Myometrial cell (primary cell): Measurements from ENCODE around the gene RNF214. TPM values are rescaled to one million over a fixed set of nuclear protein-coding genes. Genes with fewer than 3 reads are reported as not detected.

Source experiments
- total RNA-seq: library from RNA; depleted of rRNA; stranded (reverse); fragments of >200 nt; gene quantifications from 2 replicates; pipeline ENCODE4 v1.2.3, GENCODE V29; 2015

The RNF214 gene
- total RNA-seq, result 5.8 and 8.6 TPM in 2 replicates

DNA sequence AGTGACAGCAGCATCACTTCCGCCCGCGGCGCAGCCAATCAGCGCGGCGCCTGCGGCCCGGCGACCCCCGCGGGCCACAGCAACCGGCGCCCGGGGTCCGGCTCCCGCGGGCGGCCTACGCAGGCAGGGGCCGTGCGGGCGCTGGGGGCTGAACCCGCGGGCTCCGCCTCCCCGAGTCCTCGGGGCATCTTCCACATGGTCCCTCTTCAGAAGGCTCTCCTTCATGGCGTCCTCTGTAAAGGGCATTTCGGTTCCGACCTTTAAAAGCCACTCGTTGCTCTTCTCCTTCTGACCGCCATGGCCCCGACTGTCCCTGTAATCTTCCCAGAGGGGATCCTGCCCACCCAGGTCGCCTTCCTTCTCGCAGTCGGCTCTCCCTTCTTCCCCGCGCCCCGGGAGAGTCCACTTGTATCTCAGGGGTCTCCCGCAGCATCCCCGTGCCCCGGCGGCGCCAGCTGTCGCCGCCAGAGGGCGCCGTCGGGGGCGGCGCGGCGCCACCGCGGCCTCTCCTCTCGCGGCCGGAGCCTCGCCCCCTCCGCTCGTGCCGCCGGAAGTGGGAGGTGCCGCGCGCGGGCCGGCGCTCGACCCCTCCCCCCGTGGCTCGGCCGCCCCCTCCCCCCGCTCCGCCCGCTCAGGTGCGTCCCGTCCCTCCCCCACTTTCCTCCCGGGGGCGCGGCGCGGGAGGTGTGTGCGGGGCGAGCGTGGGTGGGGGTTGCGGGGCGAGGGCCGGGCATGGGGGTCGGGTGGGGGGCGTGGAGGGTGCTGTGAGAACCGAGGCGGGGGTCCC is at the start of gene RNF214:
Gene RNF214, plus strand, starts transcription at position 580 of the 787 bp plus-strand sequence. CDS start 1,602 bp downstream, outside the sequence.

DNA sequence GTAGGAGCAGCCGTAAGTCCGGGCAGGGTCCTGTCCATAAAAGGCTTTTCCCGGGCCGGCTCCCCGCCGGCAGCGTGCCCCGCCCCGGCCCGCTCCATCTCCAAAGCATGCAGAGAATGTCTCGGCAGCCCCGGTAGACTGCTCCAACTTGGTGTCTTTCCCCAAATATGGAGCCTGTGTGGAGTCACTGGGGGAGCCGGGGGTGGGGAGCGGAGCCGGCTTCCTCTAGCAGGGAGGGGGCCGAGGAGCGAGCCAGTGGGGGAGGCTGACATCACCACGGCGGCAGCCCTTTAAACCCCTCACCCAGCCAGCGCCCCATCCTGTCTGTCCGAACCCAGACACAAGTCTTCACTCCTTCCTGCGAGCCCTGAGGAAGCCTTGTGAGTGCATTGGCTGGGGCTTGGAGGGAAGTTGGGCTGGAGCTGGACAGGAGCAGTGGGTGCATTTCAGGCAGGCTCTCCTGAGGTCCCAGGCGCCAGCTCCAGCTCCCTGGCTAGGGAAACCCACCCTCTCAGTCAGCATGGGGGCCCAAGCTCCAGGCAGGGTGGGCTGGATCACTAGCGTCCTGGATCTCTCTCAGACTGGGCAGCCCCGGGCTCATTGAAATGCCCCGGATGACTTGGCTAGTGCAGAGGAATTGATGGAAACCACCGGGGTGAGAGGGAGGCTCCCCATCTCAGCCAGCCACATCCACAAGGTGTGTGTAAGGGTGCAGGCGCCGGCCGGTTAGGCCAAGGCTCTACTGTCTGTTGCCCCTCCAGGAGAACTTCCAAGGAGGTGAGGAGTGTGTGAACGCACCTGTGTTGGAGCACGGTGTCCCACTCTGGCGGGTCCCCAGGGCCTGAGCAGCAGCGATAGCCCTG is 33.2 kb upstream of the RNF214 start, which contains the start of gene TAGLN:
Gene TAGLN, plus strand, starts transcription at position 318 of the 863 bp plus-strand sequence. CDS start 3,644 bp downstream, outside the sequence.

DNA sequence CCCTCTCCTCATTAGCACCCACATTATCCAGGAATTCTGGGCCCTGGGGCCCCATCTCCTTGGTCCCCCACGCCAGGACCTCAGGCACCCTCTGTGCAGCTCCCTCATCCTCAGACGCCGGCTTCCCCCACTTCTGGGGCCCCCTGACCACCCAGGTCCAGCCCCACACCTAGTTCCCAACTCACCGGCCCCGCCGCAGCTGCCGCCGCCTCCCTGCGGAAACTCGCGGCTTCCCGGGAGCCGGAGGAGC is 704 bp upstream of the RNF214 start, which contains the start of gene PCSK7:
Gene PCSK7, minus strand, starts transcription at position 232 of the 250 bp plus-strand sequence. CDS start 2,229 bp downstream, outside the sequence.

DNA sequence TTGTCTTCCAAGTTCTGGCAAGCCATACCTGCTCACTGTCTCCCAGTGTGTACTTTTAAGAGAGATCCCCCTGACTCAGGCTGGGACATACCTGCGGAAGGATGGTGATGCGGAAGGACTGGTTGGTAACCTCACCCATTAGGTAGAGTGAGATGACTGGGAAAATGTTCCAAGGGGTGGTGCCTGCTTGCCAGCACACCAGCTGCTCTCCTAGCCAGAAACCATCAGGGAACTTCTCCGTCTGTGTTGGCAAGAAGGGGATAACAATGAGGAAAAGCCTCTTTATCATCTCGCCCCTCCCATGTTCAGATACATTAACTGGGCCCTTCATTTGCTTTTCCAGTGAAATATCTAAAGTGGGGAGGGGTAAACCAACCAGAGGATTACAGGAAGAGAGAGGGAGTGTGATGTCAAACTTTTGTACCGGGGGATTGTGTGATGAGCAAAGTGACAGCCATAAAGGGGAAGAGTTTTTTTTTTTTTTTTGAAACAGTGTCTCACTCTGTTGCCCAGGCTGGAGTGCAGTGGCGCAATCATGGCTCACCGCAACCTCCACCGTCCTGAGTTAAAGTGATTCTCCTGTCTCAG is 58.4 kb downstream of the RNF214 start, which contains the start of gene BACE1-AS:
Gene BACE1-AS, plus strand, starts transcription at position 538 of the 588 bp plus-strand sequence.

DNA sequence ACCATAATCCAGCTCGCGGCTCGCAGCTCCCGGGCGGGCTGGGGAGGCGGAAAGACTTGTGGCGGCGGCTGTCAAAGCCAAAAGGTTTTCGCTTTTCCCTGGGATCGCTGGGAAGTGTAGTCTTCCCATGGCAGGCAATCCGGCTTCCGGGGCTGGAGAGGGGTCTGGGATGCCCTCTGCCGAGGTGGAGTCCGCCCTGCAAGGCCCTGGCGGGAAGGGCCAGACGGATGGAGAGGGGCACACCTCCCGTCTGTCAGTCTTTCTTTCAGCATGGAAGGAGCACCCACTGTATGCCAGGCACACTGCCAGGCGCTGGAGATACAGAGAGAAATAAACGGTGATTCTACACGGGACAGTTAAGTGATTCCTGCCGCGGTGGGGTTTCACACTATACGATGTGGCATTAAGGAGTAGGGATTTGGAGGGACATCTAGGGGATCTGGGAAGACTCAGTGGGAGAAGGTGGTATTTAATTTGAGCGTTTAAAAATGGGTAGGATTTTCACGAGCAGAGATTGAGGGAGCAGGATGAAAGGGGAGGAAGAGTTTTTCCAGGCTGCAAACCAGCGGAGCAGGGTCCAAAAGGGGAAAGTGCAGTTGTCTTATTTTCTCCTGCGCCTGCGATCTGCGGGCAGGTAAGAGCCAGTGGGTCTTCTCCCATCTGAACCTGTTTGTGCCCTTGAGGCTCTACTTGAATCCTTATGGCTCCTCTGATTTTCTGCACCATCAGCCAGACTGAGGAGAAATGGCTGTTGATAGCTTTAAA is 83.9 kb downstream of the RNF214 start, which contains the start of gene BACE1:
Gene BACE1, minus strand, starts transcription at position 60 of the 765 bp plus-strand sequence. CDS start 461 bp downstream, outside the sequence.

DNA sequence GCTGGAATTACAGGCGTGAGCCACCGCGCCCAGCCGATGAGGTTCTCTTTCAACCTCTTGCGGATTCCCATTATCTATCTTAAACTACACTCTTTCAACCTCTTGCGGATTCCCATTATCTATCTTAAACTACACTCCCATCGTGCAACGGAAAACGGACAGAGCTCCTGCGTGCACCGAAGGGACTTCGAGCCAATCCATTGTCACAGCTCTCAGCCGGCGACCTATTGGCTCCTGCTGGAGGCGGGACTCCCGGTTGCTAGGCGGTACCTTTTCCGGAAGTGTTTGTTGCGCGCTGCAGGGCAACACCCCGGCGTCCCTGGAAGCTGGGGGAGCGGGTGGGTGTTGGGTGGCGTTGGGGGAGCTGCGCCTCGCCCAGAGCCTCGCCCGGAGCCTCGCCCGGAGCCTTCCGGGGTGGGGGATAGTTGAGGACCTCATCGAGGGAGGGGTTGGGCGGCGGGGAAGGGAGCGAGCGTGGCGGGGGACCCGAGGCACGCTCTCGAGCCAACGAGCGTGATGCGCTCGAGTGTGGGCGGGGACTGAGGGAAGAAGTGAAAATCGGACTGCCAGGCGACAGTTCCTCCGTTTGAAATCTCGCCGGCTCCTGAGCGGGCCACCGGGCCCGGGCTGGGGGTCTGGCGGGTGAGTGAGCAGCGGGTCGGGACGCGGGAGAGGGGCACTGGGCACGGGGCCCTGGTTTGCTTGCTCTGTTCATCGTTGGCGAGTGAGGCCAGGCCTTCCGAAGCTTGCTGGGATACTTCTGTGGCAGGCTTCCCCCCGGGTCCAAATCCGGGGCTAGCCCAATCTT is 95.3 kb downstream of the RNF214 start, which contains the start of gene CEP164:
Gene CEP164, plus strand, starts transcription at position 288 of the 808 bp plus-strand sequence. CDS start 10,733 bp downstream, outside the sequence.

Other genes with a start within 250 kb of the RNF214 start
- 9.5 and 9.6 TPM in 2 replicates for gene SIK3, start 134.2 kb upstream of the RNF214 start, total RNA-seq
- 72.9 and 82.2 TPM in 2 replicates for gene PAFAH1B2, start 88.4 kb upstream of the RNF214 start, total RNA-seq
- gene SIDT2, start 53.9 kb upstream of the RNF214 start, total RNA-seq, result 19.0 and 21.9 TPM in 2 replicates
- gene TAGLN, start 33.3 kb upstream of the RNF214 start, total RNA-seq, result 707 and 823 TPM in 2 replicates
- 75.7 and 85.9 TPM in 2 replicates for gene PCSK7, start 598 bp upstream of the RNF214 start, total RNA-seq
- gene BACE1-AS, start 58.7 kb downstream of the RNF214 start, total RNA-seq, result 1.4 and 1.9 TPM in 2 replicates
- gene BACE1, start 83.6 kb downstream of the RNF214 start, total RNA-seq, result 29.2 and 36.6 TPM in 2 replicates
- 34.6 and 34.7 TPM in 2 replicates for gene CEP164, start 95.2 kb downstream of the RNF214 start, total RNA-seq